AG09319 (cell line): ENCODE results near the gene FAXDC2.

ENCODE experiments used
- DNase-seq: peaks from one replicate; pipeline ENCODE4 v3.0.0-alpha.2; 2010; ENCODE audit warnings: low read depth; ENCODE audit errors: extremely low read depth
- TF ChIP-seq, protein P1 (sequence below): IDR thresholded peaks from 2 replicates; pipeline ENCODE4 v1.5.1; 2011; ENCODE audit warnings: low read depth, mild to moderate bottlenecking, inconsistent platforms, low read length, moderate library complexity

The FAXDC2 gene

GRCh38 chr5:154893381-154893780 is 43.0 kb upstream of the FAXDC2 start:
- TF ChIP-seq, protein P1, sequence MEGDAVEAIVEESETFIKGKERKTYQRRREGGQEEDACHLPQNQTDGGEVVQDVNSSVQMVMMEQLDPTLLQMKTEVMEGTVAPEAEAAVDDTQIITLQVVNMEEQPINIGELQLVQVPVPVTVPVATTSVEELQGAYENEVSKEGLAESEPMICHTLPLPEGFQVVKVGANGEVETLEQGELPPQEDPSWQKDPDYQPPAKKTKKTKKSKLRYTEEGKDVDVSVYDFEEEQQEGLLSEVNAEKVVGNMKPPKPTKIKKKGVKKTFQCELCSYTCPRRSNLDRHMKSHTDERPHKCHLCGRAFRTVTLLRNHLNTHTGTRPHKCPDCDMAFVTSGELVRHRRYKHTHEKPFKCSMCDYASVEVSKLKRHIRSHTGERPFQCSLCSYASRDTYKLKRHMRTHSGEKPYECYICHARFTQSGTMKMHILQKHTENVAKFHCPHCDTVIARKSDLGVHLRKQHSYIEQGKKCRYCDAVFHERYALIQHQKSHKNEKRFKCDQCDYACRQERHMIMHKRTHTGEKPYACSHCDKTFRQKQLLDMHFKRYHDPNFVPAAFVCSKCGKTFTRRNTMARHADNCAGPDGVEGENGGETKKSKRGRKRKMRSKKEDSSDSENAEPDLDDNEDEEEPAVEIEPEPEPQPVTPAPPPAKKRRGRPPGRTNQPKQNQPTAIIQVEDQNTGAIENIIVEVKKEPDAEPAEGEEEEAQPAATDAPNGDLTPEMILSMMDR = no peak
- no peak for DNase-seq

- TF ChIP-seq, protein P1 = no peak
- DNase-seq = no peak
Observed at GRCh38 chr5:154892369-154892771, 42.0 kb upstream of the FAXDC2 start.

DNA sequence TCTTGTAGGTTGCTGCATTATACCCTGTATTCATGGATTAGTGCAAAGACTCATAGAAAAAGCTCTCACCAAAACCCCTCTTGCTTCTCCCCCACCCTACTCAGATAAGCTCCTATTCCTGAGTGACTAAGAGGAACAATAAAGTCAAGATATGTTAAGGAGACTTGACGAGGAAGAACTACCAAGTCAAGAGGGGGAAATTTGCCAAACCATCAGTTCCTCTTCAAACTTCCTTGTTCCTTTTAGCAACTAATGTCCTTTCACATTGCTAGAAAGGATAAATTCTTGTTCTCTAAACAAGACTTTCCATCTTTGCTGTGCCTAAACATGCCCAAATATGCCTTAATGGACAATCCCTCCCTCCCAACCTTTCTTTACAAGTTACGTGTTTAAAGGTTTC is 35.0 kb upstream of the FAXDC2 start:
- TF ChIP-seq, protein P1 = no peak
- DNase-seq = no peak

DNA sequence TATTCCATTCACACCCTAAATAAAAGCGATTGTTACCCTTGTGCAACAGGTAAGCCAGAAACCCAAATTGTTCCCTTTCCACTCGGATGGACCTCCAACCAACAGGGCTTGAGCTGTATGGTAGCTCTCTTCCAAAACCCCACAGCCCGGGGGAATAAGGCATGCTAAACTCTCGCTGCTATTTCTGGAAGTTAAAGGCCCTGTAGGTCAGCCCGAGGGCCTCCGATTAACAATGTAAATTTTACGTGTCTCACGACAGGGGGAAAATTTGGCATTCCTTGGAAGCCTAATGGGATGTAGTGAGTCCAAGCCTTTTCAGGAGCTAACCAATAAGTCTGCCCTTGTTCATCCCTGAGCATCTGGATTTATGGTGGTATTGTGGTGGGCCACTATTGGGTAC is 34.0 kb upstream of the FAXDC2 start:
- DNase-seq = no peak
- TF ChIP-seq, protein P1 = no peak

GRCh38 chr5:154881986-154882385 is 31.6 kb upstream of the FAXDC2 start:
- TF ChIP-seq, protein P1 = no peak
- no peak for DNase-seq

GRCh38 chr5:154878642-154879335 is 28.4 kb upstream of the FAXDC2 start:
- DNase-seq = no peak

DNA sequence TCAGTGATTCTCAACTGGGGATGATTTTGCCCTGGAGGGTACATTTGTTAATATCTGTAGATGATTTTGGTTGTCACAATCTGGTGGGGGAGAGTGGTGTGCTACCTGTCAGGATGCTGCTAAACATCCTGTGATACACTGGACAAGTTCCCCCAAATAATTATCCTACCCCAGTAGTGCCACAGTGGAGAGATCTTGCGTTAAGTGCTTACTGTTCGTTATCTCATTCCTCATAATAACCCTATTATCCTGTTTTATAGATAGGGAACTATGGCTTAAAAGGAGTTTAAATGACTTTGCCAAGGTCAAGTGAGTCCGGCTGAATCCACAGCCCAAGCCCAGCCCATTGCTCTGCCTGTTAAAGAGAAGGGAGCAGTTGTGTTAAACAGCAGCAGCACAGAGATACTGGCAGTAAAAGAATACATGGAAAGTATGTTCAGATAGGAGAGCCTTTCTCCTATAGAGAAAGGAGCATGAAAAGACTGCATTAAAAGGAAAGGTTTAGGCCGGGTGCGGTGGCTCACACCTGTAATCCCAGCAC is 23.5 kb upstream of the FAXDC2 start:
- DNase-seq = no peak
- TF ChIP-seq, protein P1 = no peak

More at GRCh38 chr5:154878642-154879335, 28.4 kb upstream of the FAXDC2 start:
- TF ChIP-seq, protein P1 = no peak
